Articular chondrocyte of knee joint (primary cell): ENCODE results near the gene MAML3. TPM values are rescaled to one million over a fixed set of nuclear protein-coding genes. Genes with fewer than 3 reads are reported as not detected.

Experiments used
- total RNA-seq: library from RNA; depleted of rRNA; stranded (reverse); fragments of >200 nt; gene quantifications from 2 replicates; pipeline ENCODE4 v1.2.3, GENCODE V29; 2012

MAML3 gene
- total RNA-seq = 0.11 and 0.13 TPM in 2 replicates

DNA sequence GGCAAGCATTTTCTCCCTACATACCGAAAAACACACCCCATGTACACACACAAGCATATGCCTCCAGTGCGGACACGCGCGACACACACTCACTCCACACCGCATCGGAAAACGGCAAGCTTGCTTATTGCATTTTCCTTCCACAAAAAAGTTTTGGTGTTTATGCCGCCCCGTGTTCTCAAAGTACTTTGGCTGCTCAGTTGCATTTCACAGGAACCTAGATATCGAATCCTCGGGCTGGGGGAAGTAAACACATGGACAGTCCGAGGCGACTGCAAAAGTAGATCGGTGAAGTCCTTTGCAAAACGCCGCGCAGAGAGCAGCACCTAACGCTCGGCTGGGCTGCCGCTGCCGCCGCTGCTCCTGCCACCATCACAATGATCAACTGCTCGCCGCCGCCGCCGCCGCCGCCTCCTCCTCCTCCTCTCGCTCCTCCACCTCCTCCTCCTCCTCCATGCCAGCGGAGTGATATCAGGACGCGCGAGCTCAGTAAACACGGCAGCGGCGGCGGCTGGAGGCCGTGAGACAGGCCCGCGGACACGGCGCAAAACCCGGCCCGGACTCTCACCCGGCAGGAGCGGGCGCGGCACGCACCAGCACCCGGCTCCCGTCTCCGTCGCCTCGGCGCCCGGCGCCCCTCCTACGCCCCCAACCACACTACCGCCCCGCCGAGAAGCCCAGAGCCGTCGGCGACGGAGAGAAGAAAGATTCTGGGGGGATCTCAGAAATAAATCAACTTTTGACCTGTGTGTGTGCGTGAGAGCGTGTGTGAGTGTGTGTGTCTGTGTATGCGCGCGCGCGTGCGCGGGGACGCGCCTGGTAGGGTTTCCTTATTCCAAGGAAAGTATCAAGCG lies at the start of gene MAML3:
MAML3 (minus strand) TSS at position 467 of the 854 bp plus-strand sequence. CDS start 857 bp downstream, outside the sequence.

Other genes starting within 250 kb of the MAML3 start
- gene SCOC, start 219.5 kb upstream of the MAML3 start, total RNA-seq = 76.4 and 91.7 TPM in 2 replicates